AG04450 (cell line): ENCODE results near the gene SNORC. TPM values are rescaled to one million over a fixed set of nuclear protein-coding genes. Genes with fewer than 3 reads are reported as not detected.

Experiments
- CTCF ChIA-PET: fragments of 300-600, 350-600 bp; formaldehyde crosslinking; extraction: SDS; loops from one replicate; lab custom pipeline; 2022; ENCODE audit warnings: antibody characterized with exemption, inconsistent platforms; lab: Charles Lee
- POLR2A ChIA-PET: fragments of 350-600 bp; formaldehyde crosslinking; extraction: SDS; loops from one replicate; lab custom pipeline; 2021; ENCODE audit warnings: antibody characterized with exemption, inconsistent platforms; lab: Yijun Ruan, JAX
- DNase-seq: peaks from one replicate; pipeline ENCODE4 v3.0.0-alpha.2; 2011; ENCODE audit warnings: low read depth, low spot score
- H3K27ac ChIP-seq: one replicate; pipeline ENCODE4 v1.5.1; 2012; ENCODE audit warnings: low read depth, low read length, control low read depth
- H3K27me3 ChIP-seq: one replicate; pipeline ENCODE4 v1.6.0; 2012; ENCODE audit warnings: low read length; ENCODE audit not compliant: control insufficient read depth, insufficient read depth
- H3K4me3 ChIP-seq: 2 replicates; pipeline ENCODE4 v1.5.1; 2011; ENCODE audit warnings: mild to moderate bottlenecking, low read depth, low read length, control low read depth
- H3K9me3 ChIP-seq: 2 replicates; pipeline ENCODE4 v1.5.1; 2012; ENCODE audit warnings: low read length; ENCODE audit not compliant: control insufficient read depth, insufficient read depth
- CTCF ChIP-seq: IDR thresholded peaks from 2 replicates; pipeline ENCODE4 v1.5.1; 2011; ENCODE audit warnings: low read depth, low read length, control low read depth, inconsistent platforms
- polyA plus RNA-seq: library from polyadenylated mRNA; depleted of rRNA; stranded (reverse); fragments of >200 nt; gene quantifications from 2 replicates; pipeline ENCODE4 v1.2.3, GENCODE V29; 2011

The SNORC gene
- polyA plus RNA-seq, 1 experiment = 0.48 TPM

- TF ChIP-seq CTCF = no peak
- peaks cover 3% of the 10 kb centered on the region for H3K27me3 ChIP-seq
- no peak overlapping the region for H3K4me3 ChIP-seq
- H3K9me3 ChIP-seq = no peaks in the 10 kb centered on the region
- H3K27ac ChIP-seq = no peak overlapping the region
- CTCF ChIA-PET = no interaction called here
- DNase-seq = no peak
- POLR2A ChIA-PET = no interaction called here
These were observed 4.7 kb downstream of the SNORC start for GRCh38 chr2:232874677-232875223.

GRCh38 chr2:232875256-232876121, 5.4 kb downstream of the SNORC start:
- CTCF ChIA-PET = no interaction called here
- no peak for DNase-seq
- Histone ChIP-seq H3K9me3 (no peaks in the 10 kb centered on the region), H3K4me3 (no peak overlapping the region), H3K27ac (no peak overlapping the region), H3K27me3 (peaks cover 3% of the 10 kb centered on the region)
- no peak for TF ChIP-seq CTCF
- POLR2A ChIA-PET = interaction anchor here (0.7 kb wide), 1 partner anchor 9 kb away, joined by 3 read pairs; no protein-coding TSS in a partner anchor

- POLR2A ChIA-PET = no interaction called here
- peak overlapping the region; percentile 44 for H3K4me3 ChIP-seq
- no peak overlapping the region for H3K27ac ChIP-seq
- no peak for DNase-seq
- CTCF ChIA-PET = no interaction called here
- no peaks in the 10 kb centered on the region for H3K9me3 ChIP-seq
- peaks cover 3% of the 10 kb centered on the region for H3K27me3 ChIP-seq
- no peak for TF ChIP-seq CTCF
These were observed 6.3 kb downstream of the SNORC start for GRCh38 chr2:232876161-232876977.

- CTCF ChIA-PET = no interaction called here
- DNase-seq = no peak
- peaks cover 3% of the 10 kb centered on the region for H3K27me3 ChIP-seq
- TF ChIP-seq CTCF = no peak
- peak overlapping the region; percentile 44; the same call in 1 of the 2 replicates for H3K4me3 ChIP-seq
- POLR2A ChIA-PET = no interaction called here
- no peaks in the 10 kb centered on the region for H3K9me3 ChIP-seq
- no peak overlapping the region for H3K27ac ChIP-seq
These were observed 6.9 kb downstream of the SNORC start for GRCh38 chr2:232876978-232877441.
